PFSK-1 (cell line): ENCODE results near the gene TAF4.

Experiments used
- FOXP2 ChIP-seq: optimal IDR thresholded peaks from 2 replicates; pipeline ENCODE3; 2011; ENCODE audit warnings: borderline replicate concordance, control low read depth, inconsistent platforms; ENCODE audit not compliant: insufficient read depth; ENCODE audit errors: extremely low read length, extremely low read depth
- POLR2AphosphoS5 ChIP-seq: IDR thresholded peaks from 2 replicates; pipeline ENCODE4 v1.6.1; 2012; ENCODE audit warnings: low read depth, mild to moderate bottlenecking, control low read depth, low read length, moderate library complexity
- SIN3A ChIP-seq: IDR thresholded peaks from 2 replicates; pipeline ENCODE4 v1.6.1; 2012; ENCODE audit warnings: mild to moderate bottlenecking, low read length, moderate library complexity, borderline replicate concordance; ENCODE audit not compliant: insufficient read depth
- TAF1 ChIP-seq: IDR thresholded peaks from 2 replicates; pipeline ENCODE4 v1.6.1; 2012; ENCODE audit warnings: low read length, control low read depth, borderline replicate concordance; ENCODE audit not compliant: insufficient read depth
- TF ChIP-seq, protein P1 (sequence below), 2 experiments: IDR thresholded peaks; 2 replicates each; pipeline versions ENCODE4 v1.6.1 to v1.8.0; 2011 to 2012; ENCODE audit warnings: low read depth in 2 of 2, low read length in 2 of 2, control low read depth in 1 of 2, inconsistent platforms in 1 of 2, mild to moderate bottlenecking in 1 of 2, moderate library complexity in 1 of 2; ENCODE audit not compliant: insufficient read depth in 1 of 2

TAF4 gene

DNA sequence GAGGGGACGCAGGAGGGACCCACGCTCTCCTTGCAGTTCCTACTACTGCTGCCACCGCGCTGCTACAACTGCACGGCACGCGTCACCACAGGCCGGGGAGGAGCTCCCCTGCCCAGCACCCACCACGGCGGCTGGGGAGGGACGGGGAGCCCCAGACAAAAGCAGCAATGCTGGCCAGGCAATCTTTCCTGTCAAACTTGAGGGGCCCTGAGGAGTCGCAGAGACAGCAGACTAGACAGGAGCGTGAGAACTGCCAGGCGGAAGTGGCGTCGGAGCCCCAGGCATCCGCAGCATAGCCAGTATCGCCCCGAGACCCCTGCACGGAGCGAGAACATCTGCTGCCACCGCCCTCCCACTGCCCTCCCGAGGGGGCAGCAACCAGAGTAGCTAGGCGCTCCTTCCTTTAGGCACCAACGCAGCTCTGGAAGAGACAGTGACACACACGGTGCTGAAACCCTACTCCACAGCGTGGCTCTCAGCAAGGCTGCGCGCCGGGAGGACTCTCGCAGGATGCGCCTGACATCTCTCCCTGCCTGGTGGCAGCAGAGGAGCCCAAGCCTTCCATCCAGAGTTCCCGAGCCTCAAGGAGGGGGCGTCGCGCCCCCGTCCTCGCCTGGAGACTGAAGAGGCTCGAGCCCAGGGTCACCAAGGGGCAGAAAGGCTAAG, 2.2 kb downstream of the TAF4 start:
- TF ChIP-seq SIN3A (no peak), FOXP2 (no peak), TAF1 (no peak), POLR2AphosphoS5 (no peak)
- TF ChIP-seq, protein P1, sequence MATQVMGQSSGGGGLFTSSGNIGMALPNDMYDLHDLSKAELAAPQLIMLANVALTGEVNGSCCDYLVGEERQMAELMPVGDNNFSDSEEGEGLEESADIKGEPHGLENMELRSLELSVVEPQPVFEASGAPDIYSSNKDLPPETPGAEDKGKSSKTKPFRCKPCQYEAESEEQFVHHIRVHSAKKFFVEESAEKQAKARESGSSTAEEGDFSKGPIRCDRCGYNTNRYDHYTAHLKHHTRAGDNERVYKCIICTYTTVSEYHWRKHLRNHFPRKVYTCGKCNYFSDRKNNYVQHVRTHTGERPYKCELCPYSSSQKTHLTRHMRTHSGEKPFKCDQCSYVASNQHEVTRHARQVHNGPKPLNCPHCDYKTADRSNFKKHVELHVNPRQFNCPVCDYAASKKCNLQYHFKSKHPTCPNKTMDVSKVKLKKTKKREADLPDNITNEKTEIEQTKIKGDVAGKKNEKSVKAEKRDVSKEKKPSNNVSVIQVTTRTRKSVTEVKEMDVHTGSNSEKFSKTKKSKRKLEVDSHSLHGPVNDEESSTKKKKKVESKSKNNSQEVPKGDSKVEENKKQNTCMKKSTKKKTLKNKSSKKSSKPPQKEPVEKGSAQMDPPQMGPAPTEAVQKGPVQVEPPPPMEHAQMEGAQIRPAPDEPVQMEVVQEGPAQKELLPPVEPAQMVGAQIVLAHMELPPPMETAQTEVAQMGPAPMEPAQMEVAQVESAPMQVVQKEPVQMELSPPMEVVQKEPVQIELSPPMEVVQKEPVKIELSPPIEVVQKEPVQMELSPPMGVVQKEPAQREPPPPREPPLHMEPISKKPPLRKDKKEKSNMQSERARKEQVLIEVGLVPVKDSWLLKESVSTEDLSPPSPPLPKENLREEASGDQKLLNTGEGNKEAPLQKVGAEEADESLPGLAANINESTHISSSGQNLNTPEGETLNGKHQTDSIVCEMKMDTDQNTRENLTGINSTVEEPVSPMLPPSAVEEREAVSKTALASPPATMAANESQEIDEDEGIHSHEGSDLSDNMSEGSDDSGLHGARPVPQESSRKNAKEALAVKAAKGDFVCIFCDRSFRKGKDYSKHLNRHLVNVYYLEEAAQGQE (IDR thresholded peaks at IDR 0.05; ENCODE audit: insufficient read depth in 1 of 2, low read depth in 2 of 2, low read length in 2 of 2) = no peak

DNA sequence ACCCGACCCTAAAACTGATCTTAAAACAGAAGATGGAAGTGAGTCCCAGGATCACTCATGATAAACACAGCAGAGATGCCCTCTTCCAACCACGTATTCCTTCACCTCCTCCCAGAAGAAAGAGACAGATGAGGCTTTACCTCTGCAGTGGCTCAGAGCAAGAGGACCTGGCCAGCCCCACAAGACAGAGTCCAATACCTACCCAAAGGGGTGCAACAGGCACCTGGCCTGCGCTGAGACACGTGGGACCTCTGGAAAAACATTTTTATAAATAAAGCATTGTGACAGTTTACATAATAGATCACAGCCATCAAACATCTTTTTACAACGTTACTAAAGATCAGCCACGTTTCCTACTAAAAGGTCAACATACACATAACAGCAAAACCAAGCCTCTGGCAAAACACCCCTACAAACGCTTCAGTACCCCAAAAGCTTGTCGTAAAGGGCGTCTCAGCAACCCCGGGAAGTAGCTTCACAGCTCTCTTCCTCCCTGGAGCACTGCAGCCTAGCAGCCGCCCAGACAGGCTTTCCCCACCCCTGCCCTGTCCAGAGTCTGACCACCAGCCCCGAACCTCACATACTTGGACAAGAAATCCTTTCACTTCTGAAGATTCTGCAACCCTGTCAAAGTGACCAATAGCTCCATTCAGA, 2.9 kb downstream of the TAF4 start:
- TF ChIP-seq, protein P1 (IDR thresholded peaks at IDR 0.05; ENCODE audit: insufficient read depth in 1 of 2, low read depth in 2 of 2, low read length in 2 of 2) = no peak
- no peak for TF ChIP-seq FOXP2
- no peak for TF ChIP-seq SIN3A
- TF ChIP-seq POLR2AphosphoS5 = no peak
- TF ChIP-seq TAF1 = no peak

DNA sequence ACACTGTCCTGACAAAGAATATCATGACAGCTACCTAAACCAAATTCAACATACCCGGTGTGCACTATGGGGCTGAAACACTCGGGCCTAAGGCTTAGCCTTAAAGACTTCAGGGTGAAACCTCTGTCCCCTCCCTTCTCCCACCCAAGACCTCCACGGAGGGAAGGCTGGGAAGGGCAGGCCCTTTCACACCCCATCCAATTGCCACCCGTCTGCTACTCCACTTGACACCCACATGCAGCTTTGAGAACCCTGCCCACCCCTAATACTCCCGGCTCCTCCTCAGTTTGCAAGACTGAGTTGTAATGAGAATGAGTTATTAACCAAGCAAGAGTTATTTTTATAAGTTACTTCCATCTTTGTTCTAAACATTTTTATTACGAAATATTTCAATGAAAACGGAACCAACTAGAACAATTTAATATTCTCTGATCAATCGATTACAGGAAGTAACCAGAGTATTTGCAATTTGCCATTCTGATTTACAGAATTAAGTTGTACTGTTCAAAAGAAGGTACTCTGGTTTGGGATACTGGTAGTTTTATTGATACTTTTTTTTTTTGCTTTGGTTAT, 3.7 kb downstream of the TAF4 start:
- TF ChIP-seq TAF1 (no peak), FOXP2 (no peak), POLR2AphosphoS5 (no peak), SIN3A (no peak)
- TF ChIP-seq, protein P1 (IDR thresholded peaks at IDR 0.05; ENCODE audit: insufficient read depth in 1 of 2, low read depth in 2 of 2, low read length in 2 of 2) = no peak

DNA sequence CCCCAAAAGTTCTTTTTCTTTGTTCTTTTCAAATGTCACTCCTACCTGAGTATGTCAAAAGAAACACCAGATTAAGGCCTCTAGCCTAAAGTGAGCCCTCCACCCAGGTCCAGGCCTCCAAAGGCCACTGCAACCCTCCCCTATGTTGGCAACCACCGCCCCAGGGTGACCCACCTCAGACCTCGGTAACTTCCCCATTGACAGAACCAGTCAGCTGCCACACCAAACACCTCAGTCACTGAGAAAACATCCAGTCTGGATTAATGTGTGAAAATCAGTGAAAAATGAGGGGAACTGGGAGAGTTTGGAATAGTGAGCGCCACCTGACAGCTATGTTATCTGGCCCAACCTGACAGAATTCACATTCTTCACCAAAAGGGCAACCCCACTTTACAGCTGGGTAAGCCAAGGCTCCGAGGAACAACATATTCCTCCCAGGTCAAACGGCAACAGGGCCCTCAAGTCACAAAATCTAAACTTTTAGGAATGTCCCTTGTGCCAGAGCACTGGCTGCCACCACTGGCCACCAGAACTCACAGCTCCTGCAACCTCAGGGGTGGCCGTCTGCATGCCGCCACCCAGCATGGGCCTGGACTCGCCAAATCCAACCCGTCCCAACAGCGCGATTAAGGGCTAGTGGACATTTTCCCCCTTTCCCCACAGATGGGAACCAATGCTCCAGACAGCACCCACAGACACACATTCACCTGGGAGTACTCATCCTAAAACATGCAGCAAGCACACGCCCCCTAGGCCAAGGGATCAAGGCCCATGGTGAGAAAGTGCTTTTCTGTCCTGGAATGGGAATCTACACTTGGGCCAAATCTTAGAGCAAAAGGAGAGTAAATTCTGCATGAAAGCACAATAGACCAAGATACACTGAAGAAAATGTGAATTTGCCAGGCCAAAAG, 4.8 kb downstream of the TAF4 start:
- TF ChIP-seq POLR2AphosphoS5 (no peak), TAF1 (no peak)
